Urinary bladder (tissue), 4 donors: ENCODE data around the gene KCNJ8. TPM values are rescaled to one million over a fixed set of nuclear protein-coding genes. Genes with fewer than 3 reads are reported as not detected.

Experiments
- DNase-seq: peaks from one replicate; pipeline ENCODE4 v3.0.0-alpha.2; 2015; ENCODE audit errors: extremely low spot score
- H3K27ac ChIP-seq: one replicate; pipeline ENCODE4 v1.5.1; 2013; ENCODE audit warnings: low read depth, mild to moderate bottlenecking, moderate library complexity
- H3K36me3 ChIP-seq: one replicate; pipeline ENCODE4 v1.6.1; 2013; ENCODE audit warnings: mild to moderate bottlenecking, moderate library complexity; ENCODE audit not compliant: insufficient read depth
- H3K4me1 ChIP-seq: one replicate; pipeline ENCODE4 v1.6.1; 2013; ENCODE audit warnings: mild to moderate bottlenecking, moderate library complexity; ENCODE audit not compliant: insufficient read depth
- H3K4me3 ChIP-seq: one replicate; pipeline ENCODE4 v1.5.1; 2013; ENCODE audit warnings: low read depth, low read length
- WGBS: extraction: QIAGEN DNeasy Blood & Tissue Kit; methylation state at CpG from one replicate; pipeline ENCODE4 v1.1.7; 2013; 5-methylcytosine and 5-hydroxymethylcytosine counted together
- polyA plus RNA-seq: library from polyadenylated mRNA; stranded (reverse); fragments of 200-250 nt; gene quantifications from one replicate; pipeline ENCODE4 v1.2.3, GENCODE V29; 2013
- total RNA-seq: library from RNA; depleted of rRNA; stranded (reverse); fragments of >200 nt; gene quantifications from one replicate; pipeline ENCODE4 v1.2.3, GENCODE V29; 2014
- donor health status: healthy with polysubstance abuse.
- donor health status: healthy.

KCNJ8 gene
- total and polyA plus RNA-seq, 2 donors: 26.5 to 30.3 TPM

- no peaks in the 10 kb centered on the region for H3K4me1 ChIP-seq
- H3K27ac ChIP-seq: no peak overlapping the region
- H3K4me3 ChIP-seq: no peak overlapping the region
- DNase-seq: no peak
- no peaks in the 10 kb centered on the region for H3K36me3 ChIP-seq
- 53% methylated on average over 5 of the region's 5 CpGs for WGBS
These were observed 56.7 kb downstream of the KCNJ8 start for GRCh38 chr12:21717767-21718166.

- Histone ChIP-seq H3K27ac (no peak overlapping the region), H3K36me3 (no peaks in the 10 kb centered on the region), H3K4me3 (no peak overlapping the region), H3K4me1 (no peaks in the 10 kb centered on the region)
- no peak for DNase-seq
- 62% methylated on average over 2 of the region's 2 CpGs for WGBS
These were observed 59.1 kb downstream of the KCNJ8 start for GRCh38 chr12:21715386-21715785.

Other genes with a start within 250 kb of the KCNJ8 start
- gene SPX, start 248.4 kb downstream of the KCNJ8 start, total RNA-seq: 0.95 TPM
- 0.33 TPM for gene SPX, start 248.4 kb downstream of the KCNJ8 start, polyA plus RNA-seq
- gene GYS2, start 169.9 kb downstream of the KCNJ8 start, total RNA-seq: not detected
- 0.04 TPM for gene GYS2, start 169.9 kb downstream of the KCNJ8 start, polyA plus RNA-seq
- 356 TPM for gene LDHB, start 116.9 kb downstream of the KCNJ8 start, total RNA-seq
- 465 TPM for gene LDHB, start 116.9 kb downstream of the KCNJ8 start, polyA plus RNA-seq
- 75.2 TPM for gene ABCC9, start 166.7 kb upstream of the KCNJ8 start, total RNA-seq
- 14.3 TPM for gene ABCC9, start 166.7 kb upstream of the KCNJ8 start, polyA plus RNA-seq